GM10266 (cell line): ENCODE measurements around the gene TMEM60.
"Not testable (repeated sequence)": the region's sequence is repeated elsewhere in the genome, so short reads cannot be mapped to it uniquely, and the experiment has no call there.

ENCODE experiments used
- DNase-seq: peaks from one replicate; pipeline ENCODE4 v3.0.0; 2012; ENCODE audit errors: extremely low spot score
- TF ChIP-seq, protein P1 (sequence below): IDR thresholded peaks from 2 replicates; pipeline ENCODE4 v1.5.1; 2012; ENCODE audit warnings: mild to moderate bottlenecking, low read depth; ENCODE audit not compliant: control insufficient read depth, insufficient read depth; ENCODE audit errors: missing control alignments

TMEM60 gene

DNA sequence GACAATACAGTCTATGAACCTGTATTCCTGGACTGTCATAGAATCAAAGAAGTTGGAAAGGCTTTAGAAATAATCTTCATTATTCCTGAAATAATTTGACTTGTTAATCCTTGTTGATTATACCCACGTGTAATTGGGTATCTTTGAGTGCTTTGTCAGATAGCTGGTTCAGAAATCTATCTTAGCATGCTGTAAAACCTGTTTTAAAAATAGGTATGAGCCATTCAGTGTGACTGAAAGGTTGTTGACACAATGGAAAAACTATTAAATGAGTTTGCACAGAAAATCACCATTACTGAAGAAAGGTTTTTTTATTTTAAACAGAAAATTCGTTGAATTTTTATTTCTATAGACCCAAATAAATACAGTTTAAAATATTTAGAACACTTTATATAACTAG is 39.0 kb upstream of the TMEM60 start:
- no peak for DNase-seq
- TF ChIP-seq, protein P1, sequence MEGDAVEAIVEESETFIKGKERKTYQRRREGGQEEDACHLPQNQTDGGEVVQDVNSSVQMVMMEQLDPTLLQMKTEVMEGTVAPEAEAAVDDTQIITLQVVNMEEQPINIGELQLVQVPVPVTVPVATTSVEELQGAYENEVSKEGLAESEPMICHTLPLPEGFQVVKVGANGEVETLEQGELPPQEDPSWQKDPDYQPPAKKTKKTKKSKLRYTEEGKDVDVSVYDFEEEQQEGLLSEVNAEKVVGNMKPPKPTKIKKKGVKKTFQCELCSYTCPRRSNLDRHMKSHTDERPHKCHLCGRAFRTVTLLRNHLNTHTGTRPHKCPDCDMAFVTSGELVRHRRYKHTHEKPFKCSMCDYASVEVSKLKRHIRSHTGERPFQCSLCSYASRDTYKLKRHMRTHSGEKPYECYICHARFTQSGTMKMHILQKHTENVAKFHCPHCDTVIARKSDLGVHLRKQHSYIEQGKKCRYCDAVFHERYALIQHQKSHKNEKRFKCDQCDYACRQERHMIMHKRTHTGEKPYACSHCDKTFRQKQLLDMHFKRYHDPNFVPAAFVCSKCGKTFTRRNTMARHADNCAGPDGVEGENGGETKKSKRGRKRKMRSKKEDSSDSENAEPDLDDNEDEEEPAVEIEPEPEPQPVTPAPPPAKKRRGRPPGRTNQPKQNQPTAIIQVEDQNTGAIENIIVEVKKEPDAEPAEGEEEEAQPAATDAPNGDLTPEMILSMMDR, result no peak

DNA sequence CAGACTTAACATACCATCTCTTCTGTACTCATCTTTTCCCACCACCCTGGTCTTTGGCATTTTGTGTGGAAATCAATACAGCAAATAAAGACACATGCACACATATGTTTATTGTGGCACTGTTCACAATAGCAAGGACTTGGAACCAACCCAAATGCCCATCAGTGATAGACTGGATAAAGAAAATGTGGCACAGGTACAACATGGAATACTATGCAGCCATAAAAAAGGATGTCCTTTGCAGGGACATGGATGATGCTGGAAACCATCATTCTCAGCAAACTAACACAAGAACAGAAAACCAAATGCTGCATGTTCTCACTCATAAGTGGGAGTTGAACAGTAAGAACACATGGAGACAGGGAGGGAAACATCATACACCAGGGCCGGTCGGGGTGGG is 38.2 kb upstream of the TMEM60 start:
- not testable (repeated sequence) for DNase-seq

DNA sequence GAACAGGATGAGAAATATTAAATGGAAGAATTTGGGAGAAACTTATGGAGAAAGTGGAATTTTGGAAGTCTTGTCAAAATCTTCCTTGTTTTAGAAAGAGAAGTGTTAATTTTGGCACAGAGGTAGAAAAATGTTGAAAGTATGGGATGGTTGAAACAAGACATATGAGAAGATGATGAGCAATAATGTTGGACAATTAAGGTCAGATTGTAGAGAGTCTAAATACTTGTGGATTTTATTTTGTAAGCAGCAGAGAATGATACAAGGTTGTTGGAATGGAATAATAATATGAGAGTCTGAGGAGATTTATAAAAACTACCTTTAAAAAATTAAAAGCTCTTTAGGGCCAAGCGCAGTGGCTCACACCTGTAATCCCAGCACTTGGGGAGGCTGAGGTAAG is 34.9 kb upstream of the TMEM60 start:
- TF ChIP-seq, protein P1, result no peak
- DNase-seq, result no peak

DNA sequence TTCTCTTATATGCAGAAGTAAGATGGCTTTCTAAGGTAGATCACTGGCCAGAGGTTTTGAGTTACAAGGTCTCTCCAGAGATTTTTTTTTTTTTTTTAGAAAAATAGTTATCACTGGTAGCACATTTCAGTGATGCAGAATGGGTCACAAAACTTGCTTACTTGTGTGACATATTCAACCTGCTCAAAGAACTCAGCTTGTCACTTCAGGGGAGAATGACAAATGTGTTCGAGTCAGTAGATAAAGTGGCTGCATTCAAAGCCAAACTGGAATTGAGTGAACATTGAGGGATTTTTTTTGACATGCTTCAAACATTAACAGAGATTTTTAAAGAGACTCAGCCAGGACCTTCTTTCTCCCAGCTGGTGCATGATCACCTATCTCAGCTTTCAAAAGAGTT is 33.7 kb upstream of the TMEM60 start:
- no peak for DNase-seq
- TF ChIP-seq, protein P1, result no peak

DNA sequence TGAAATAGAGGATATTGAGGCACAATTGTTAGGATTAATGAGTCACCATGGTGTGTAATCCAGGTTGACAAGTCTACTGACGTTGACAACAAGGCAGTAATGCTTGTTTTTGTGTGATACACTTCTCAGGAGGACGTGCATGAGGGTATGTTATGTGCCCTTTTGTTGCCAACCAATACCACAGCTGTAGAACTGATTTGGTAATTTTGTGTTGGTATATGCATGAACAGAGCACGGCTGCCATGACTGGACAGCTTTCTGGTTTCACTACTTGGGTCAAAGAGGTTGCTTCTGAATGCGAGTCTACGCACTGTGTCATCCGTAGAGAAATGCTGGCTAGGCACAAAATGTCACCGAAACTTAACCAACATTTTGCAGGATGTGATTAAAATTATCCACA is 33.2 kb upstream of the TMEM60 start:
- TF ChIP-seq, protein P1, result no peak
- DNase-seq, result no peak

DNA sequence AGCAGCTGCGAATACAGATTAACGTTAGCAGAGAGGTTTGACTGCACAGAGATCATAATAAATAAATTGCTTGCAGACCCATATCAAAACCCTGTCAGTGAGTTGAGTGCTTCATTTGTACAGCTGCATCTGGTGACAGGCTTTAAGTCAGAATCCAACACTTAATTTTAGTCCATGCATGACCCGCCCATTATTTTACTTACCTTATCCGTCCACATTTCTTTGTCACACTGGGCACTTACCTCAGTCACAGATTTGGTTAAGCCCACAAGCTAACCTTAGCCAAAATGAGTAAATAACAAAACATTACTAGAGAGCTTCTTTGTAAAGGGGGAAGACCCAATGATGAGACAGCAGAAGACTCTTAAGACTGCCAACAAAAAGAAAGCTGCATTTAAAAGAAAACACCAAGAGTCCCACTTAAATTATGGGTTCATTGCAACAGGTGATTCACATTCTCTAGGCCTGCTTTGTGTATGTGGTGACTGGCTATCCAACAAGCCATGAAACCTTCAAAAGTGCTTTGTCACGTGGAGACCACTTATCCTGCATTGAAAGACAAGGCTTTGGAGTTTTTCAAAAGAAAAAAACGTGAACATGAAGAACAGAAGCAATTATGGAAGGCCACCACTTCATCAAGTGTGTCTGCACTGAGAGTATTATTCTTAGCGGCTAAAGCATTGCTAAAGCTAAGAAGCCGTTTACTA is 32.6 kb upstream of the TMEM60 start:
- TF ChIP-seq, protein P1, result no peak
- DNase-seq, result no peak

DNA sequence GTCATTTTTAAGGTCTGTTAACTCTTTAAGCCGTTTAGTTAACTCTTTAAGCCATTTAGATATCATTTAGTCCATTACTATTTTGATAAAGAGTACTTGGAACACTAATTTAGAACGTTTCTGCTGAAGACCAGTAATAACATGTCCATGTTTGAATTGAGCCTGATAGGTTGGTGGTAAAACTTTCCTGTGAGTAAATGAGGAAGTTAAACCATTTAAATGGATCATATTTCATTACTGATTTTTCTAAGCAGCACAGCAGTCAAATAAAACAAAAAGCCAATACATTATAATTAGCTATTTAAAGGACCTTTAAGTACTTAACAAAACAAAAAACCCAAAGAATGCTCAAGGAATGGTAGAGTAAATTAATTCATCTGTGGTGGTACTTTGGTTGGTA is 29.8 kb upstream of the TMEM60 start:
- TF ChIP-seq, protein P1, result no peak

DNA sequence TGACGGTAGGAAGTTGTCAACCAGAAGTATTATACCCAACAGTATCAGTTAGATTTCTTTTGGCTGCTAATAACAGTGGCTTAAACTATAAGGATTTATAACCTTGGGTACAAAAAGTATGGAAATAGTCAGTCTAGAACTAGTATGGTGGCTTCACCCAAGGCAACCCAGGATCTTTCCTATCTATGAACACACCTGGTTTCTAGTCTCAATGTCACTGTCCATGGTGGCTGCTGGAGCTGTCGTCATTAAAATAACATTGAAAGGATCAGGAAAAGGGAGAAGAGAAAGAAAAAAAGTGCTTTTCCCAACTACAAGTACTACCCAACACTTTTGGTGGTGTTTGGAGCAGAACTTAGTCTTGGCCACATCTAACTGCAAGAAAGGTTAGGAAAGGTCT is 28.1 kb upstream of the TMEM60 start:
- TF ChIP-seq, protein P1, result no peak
- no peak for DNase-seq

More for the DNA sequence above, 29.8 kb upstream of the TMEM60 start:
- DNase-seq, result no peak
